IPS-NIHi7 (cell line): ENCODE data around the gene ETV2.
"Not testable (repeated sequence)": the region's sequence is repeated elsewhere in the genome, so short reads cannot be mapped to it uniquely, and the experiment has no call there.

Source experiments
- DNase-seq: peaks from one replicate; pipeline ENCODE4 v3.0.0; 2012; ENCODE audit warnings: mixed read lengths; ENCODE audit errors: extremely low spot score

Gene ETV2

DNA sequence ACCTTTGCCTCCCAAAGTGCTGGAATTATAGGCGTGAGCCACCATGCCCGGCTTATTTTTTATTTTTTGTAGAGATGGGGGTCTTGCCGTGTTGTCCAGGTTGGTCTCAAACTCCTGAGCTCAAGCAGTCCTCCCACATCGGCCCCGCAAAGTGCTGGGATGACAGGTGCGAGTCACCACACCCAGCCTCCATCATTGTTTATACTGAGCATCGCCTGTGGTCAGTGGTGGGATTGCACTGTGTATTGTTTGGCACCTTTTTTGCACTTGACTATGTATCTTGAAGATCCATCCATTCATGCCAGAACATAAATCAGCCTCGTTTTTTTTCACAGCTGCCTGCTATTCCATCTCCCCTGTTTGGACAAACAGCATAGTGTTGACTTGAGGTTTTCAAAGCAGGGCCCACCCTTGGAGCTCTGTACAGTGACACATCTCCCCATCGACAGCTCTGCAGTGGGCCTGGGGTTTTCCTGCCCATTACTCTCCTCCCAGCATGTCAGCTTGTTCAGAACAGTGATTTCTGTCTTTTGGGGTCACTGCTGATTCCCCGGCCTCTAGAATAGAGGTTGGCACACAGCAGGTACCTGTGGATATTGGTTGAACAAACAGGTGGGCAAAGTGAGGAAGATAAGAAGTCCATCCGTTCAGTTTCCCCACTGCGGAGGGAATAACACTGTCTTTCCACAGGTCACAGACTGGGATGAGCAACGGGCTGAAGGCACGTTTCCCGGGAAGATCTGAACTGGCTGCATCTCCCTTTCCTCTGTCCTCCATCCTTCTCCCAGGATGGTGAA is 16.6 kb downstream of the ETV2 start:
- DNase-seq: no peak

DNA sequence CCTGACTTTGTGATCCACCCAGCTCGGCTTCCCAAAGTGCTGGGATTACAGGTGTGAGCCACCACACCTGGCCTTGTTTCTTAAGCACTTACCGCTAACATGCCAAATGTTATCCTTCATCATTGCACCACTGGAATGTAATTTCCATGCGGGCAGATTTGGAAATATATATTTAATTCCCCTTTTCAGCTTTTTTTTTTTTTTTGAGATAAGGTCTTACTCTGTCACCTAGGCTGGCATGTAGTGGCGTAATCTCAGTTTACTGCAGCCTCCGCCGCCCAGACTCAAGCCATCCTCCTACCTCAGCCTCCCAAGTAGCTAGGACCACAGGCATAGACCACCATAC is 20.4 kb downstream of the ETV2 start:
- no peak for DNase-seq

DNA sequence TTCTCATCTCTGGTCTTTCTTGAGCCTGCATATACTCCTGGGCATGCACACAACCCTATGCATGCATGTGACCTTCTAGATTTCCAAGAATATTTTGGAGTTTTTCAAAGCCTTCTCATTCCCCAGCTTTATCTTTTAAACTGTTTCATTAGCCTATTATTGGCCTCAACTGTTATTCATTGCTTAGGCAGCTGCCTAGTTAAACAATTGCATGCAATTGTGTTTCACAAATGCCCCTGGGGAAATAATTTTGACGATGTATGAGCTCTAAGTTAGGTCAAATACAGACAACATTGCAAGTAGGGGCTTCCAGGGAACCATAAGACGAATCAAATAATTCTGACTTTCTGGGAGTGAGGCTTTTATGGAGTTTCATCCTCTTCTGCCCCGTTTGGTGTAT is 22.4 kb downstream of the ETV2 start:
- DNase-seq: no peak

DNA sequence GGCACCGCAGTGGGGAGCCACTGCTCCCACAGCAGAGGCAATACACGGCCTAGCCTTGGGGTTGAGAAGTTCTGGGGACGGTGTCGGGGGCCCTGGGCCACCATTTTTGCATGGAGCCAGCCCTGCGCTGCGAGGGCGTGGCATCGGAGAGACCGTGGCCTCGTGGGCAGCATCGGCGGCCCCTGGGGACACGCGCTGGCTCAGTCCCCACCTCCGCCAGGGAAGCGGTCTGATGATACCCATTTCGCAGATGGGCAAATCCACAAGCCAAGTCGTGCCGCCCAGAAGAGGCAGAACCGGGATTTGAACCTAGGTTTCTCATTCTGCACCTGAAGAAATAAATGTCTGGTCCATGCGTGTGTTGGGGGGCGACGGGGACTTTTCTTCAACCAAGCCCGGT is 23.6 kb downstream of the ETV2 start:
- no peak for DNase-seq

DNA sequence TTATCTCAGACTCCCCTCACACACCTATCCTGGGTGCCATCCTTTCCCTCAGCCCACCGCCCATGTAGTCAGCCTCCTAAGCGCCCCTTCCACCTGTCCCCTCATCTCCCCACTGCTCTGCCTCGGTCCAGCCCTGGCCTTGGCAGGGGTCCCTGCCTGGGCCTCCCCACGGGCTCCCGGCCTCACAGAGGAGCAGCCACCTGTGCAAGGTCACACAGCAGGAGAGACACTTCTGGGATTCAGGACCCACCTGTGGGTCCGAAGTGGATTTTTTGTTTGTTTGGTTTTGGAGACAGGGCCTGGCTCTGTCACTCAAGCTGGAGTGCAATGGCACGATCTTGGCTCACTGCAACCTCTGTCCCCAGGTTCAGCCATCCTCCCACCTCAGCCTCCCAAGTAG is 24.1 kb downstream of the ETV2 start:
- no peak for DNase-seq

DNA sequence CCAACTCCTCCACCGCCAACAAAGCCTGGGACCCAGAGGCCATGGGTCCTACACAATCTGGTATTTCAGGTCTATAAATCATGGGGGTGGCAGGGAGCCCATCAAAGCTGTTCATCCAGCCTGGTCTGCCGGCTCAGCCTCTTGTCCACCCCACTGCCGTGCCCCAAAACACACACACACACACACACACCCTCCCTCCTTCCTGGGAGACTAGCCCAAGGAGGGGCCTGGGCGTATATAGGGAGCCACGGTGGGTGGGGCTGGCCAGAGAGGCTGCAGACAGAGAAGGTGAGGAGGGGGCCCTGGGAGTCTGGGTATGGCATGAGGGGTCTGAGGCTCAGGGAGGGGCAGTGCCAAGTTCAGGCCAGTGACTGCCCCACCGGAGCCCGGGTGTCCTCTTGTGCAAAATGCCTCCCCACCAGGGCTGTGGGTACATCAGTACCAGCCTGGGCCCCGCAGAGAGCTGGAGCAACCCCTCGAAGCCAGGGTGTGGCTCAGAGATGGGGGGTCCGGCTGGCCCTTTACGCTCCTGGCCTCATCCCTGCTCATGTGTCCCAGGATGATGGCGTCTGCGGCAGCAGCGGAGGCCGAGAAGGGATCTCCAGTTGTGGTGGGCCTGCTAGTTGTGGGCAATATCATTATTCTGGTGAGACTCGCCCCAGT is 24.8 kb downstream of the ETV2 start, which contains the start of gene UPK1A:
Gene UPK1A, plus strand, starts transcription at position 267 of the 663 bp plus-strand sequence. Its CDS starts 296 bp downstream, at position 563.
- DNase-seq: no peak

DNA sequence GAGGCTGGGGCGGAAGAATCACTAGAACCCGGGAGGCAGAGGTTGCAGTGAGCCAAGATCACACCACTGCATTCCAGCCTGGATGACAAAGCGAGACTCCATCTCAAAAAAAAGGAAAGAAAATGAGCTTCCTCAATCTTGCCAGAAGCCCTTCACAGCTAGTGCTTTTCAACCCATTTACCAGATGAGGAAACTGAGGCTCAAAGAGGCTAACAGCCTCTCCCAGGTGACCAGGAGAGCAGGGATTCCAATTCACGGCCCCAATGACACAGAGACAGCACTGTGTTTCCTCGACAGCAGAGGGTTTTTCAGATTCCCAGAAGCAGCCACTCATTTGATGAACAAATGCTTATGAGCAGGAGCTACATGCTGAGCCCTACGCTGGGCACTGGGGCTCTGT is 28.0 kb downstream of the ETV2 start:
- no peak for DNase-seq

DNA sequence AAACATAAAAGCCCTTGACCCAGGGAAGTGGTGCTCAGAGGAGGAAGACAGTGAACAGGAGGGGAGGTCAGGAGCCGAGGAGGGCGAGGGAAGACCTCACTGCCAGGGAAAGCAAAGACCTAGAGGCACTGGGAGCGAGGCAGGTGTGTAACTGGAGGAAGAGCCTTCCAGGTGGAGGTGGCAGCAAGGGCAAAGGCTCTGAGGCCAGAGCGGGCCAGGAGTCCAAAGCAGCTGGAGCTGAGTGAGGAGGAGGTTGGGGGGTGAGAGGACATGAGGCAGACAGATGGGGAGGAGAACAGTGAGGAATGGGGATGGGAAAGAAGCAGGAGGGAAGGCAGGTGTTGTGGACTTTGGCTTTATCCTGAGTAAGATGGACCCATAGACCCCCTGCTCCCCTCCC is 28.4 kb downstream of the ETV2 start:
- no peak for DNase-seq

DNA sequence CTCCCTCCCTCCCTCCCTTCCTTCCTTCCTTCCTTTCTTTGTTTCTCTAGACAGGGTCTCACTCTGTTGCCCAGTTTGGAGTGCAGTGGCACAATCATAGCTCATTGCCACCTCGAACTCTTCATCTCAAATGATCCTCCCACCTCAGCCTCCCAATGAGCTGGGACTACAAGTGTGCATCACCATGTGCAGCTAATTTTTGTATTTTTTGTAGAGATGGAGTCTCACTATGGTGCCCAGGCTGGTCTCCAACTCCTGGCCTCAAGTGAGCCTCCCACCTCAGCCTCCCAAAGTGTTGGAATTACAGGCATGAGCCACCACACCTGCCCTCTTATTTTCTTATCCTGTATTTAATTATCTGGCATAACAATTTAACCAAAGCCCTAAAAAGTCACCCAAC is 29.1 kb downstream of the ETV2 start:
- no peak for DNase-seq

DNA sequence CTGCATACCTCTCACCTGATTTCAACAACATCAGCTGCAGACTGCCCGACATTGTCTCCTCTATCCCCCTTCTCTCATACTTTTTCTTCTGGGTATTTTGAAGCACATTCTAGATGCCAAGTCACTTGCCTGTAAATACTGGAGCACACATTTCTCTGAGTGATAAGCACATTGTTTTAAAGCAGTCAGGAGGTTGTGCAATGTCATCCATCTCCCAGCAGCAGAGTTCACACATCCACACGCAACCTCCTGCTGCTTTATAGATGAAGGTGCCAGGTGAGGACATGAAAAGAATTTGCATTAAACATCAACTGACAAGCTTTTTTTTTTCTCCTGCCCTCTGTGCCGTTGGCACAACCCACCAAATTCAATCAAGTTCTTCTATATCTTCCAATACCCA is 30.3 kb downstream of the ETV2 start:
- no peak for DNase-seq

DNA sequence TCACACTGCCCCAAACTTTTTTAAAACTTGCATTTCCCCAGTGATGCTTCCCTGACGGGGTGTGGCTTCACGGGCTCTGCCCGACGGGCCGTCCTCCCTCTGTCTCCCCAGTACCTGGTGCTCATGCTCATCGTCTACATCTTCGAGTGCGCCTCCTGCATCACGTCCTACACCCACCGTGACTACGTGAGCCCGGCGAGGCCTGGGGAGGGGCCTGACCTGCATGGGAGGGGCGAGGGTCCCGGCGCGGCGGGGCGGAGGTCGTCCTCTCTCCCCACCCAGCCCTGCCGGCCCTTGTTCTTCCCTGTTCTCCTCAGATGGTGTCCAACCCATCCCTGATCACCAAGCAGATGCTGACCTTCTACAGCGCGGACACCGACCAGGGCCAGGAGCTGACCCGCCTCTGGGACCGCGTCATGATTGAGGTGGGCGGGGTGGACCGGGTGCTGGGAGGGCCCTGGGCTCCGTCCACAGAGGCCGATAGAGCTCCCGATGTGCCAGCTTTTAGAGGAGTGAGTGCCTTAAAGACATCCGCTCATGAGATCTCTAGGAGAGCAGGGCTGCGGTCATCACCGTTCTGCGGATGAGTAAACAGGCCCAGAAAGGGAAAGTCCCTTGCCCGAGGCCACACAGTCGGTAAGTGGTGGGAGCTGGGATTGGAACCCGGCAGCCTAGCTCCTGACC is 31.7 kb downstream of the ETV2 start:
- peak; percentile 86 for DNase-seq

DNA sequence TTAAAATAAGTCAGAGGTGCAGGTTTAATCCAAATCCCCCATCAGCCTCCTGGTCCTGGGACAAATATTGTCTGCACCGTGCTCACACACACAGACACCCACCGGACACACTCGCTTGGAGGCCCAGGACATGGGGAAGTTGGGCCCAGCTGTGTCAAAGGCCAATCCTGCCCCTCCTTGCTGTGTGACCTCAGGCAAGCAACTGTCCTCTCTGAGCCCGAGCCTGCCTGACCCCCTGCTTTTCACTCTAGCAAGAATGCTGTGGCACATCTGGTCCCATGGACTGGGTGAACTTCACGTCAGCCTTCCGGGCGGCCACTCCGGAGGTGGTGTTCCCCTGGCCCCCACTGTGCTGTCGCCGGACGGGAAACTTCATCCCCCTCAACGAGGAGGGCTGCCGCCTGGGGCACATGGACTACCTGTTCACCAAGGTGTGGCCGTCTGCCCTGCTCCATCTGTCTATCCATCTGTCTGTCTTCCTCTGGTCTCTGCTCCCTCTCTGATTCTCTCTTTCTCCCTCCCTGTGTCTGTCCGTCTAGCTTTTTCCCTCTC is 34.1 kb downstream of the ETV2 start:
- no peak for DNase-seq

DNA sequence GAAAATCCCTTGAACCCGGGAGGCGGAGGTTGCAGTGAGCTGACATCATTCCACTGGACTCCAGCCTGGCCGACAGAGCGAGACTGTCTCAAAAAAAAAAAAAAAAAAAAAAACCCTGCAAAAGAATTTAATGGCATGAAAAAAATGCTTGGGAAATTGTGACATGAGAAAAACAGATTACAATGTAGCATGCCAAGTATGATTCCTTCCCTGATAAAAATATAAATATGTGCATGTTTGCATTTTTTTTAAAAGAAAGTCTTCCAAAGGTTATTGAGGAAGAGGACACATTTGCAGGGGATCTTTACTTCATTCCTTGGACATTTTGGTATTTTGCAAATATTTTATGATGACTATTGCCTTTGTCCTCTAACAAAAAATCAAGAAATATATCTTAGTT is 48.3 kb downstream of the ETV2 start:
- no peak for DNase-seq

DNA sequence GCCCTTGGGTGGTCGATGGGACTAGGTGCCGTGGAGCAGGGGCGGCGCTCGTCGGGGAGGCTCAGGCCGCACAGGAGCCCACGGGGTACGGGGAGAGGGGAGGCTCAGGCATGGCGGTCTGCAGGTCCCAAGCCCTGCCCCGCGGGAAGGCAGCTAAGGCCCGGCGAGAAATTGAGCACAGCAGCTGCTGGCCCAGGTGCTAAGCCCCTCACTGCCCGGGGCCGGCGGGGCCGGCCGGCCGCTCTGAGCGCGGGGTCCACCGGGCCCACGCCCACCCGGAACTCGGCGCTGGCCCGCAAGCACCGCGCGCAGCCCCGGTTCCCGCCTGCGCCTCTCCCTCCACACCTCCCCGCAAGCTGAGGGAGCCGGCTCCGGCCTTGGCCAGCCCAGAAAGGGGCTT is 49.6 kb downstream of the ETV2 start:
- not testable (repeated sequence) for DNase-seq

DNA sequence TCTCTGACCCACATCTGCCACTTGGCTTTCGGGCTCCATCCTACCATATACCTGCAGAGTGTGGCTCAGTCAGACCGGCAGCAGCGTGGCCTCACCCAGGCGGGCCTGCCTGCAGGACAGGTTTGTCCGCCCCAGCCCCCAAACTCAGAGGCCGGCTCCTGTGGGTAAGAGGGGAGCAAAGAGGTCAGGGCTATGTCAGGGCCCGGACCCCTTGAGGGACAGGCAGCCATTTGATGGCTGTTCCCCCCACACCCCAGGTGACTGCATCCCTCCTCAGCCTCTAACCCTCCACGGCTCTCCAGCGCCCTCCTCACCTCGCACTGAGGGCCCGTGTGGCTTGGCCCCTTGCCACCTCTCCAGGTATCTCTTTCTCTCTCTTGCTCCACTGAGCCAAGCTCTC is 50.5 kb downstream of the ETV2 start:
- no peak for DNase-seq

DNA sequence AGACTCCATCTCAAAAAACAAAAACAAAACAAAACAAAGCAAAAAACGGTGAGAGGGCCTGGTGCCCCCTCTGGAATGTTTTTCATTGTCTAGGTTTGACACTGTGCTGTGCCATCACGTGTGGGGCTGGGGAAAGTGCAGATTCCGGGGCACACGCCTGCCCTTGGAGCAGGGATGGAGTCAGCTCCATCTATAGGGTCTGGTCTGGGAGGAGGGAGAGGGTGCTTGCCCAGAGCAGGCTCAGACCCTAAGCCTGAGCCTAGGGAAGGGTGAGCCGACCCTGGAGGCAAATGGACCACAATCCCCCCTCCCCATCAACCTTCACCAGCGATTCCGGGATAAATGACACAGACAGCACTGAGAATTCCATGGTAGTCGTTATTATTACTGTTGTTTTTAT is 51.9 kb downstream of the ETV2 start:
- no peak for DNase-seq

DNA sequence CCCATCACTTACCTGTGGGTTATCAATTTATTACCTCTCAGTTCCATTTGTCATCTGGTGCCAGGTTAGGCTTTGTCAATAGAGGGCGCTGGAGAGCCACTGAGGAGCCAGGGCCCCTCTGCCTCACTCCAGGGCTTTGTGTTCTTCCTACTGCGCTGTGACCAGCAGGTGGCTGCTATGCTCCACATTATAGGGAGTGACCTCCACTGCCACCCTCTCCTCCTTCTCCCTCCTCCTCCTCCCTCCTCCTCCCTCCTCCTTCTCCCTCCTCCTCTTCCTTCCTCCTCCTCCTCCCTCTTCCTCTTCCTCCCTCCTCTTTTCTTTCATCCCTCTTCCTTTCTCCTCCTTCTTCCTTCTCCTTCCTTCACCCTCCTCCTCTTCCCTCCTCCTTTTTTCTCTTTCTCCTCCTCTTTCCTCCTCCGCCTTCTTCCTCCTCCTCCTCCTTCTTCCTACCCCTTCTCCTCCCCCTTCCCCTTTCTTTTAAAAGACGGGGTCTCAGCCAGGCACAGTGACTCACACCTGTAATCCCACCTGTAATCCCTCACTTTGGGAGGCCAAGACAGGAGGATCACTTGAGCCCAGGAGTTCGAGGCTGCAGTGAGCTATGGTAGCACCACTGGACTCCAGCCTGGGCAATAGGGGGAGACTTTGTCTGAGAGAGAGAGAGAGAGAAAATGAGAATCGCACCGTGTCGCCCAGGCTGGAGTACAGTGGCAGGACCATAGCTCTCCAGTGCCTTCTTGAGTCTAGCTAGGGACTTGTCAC is 52.5 kb downstream of the ETV2 start:
- peak; percentile 88 for DNase-seq
